ENCODE measurements around the gene B3GNT8. TPM values are rescaled to one million over a fixed set of nuclear protein-coding genes. Genes with fewer than 3 reads are reported as not detected.
A peak's percentile ranks its signal among the peaks of the same experiment; 100 is the strongest.

Gene B3GNT8
- total and polyA plus RNA-seq, 2 donors (not counting 1 experiment from before 2014, with no cell fraction given) = 0.27 TPM; not detected in 1

- no peak overlapping the region for H2AFZ ChIP-seq (ENCODE audit: insufficient read depth, low read depth, low read length, poor library complexity, severe bottlenecking)
- no peak overlapping the region for H3K4me3 ChIP-seq (ENCODE audit: control extremely low read depth in 1 of 5, extremely low read depth in 1 of 5, insufficient read depth in 1 of 5, low read depth in 2 of 5, low read length in 4 of 5)
- CTCF ChIA-PET = interaction anchor here (1.0 kb wide), 1 partner anchor 164 kb away, joined by 3 read pairs; no protein-coding TSS in a partner anchor
- POLR2A ChIA-PET = no interaction called here
- no peak overlapping the region for H3K4me2 ChIP-seq (replicated peaks; ENCODE audit: low read depth, low read length, poor library complexity, severe bottlenecking)
- H3K27ac Mint-ChIP-seq = peak overlapping the region; percentile 11
- no peak overlapping the region for H3K27ac ChIP-seq (ENCODE audit: low read length in 2 of 2)
- no peaks in the 10 kb centered on the region for H3K9me3 ChIP-seq (ENCODE audit: control extremely low read depth in 1 of 3, control insufficient read depth in 2 of 3, insufficient read depth in 1 of 3, low read length in 2 of 3)
- TF ChIP-seq, protein P1, sequence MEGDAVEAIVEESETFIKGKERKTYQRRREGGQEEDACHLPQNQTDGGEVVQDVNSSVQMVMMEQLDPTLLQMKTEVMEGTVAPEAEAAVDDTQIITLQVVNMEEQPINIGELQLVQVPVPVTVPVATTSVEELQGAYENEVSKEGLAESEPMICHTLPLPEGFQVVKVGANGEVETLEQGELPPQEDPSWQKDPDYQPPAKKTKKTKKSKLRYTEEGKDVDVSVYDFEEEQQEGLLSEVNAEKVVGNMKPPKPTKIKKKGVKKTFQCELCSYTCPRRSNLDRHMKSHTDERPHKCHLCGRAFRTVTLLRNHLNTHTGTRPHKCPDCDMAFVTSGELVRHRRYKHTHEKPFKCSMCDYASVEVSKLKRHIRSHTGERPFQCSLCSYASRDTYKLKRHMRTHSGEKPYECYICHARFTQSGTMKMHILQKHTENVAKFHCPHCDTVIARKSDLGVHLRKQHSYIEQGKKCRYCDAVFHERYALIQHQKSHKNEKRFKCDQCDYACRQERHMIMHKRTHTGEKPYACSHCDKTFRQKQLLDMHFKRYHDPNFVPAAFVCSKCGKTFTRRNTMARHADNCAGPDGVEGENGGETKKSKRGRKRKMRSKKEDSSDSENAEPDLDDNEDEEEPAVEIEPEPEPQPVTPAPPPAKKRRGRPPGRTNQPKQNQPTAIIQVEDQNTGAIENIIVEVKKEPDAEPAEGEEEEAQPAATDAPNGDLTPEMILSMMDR (IDR thresholded peaks at IDR 0.05) = no peak
- TF ChIP-seq EZH2 (IDR thresholded peaks at IDR 0.05; ENCODE audit: borderline replicate concordance, insufficient read depth, low read depth, low read length, poor library complexity, severe bottlenecking) = no peak
- intact Hi-C loops (cut with micrococcal nuclease) = no loop called here
- H3K4me1 ChIP-seq (ENCODE audit: control insufficient read depth in 2 of 2, insufficient read depth in 2 of 2, low read length in 2 of 2) = peaks cover 6 to 9% of the 10 kb centered on the region in 2 donors
- peaks cover 0 to 18% of the 10 kb centered on the region in 2 experiments for H3K36me3 ChIP-seq (replicated peaks in 1 of 2; ENCODE audit: control extremely low read depth in 1 of 2, control insufficient read depth in 1 of 2, extremely low read depth in 1 of 2, insufficient read depth in 2 of 2, low read length in 1 of 2)
- H3K4me3 Mint-ChIP-seq = no peak overlapping the region
- no peaks in the 10 kb centered on the region for H4K20me1 ChIP-seq (ENCODE audit: control insufficient read depth, insufficient read depth, low read length, poor library complexity, severe bottlenecking)
- H3K27me3 ChIP-seq (replicated peaks in 1 of 4; ENCODE audit: control extremely low read depth in 1 of 4, control insufficient read depth in 3 of 4, insufficient read depth in 4 of 4, low read length in 3 of 4) = no peaks in the 10 kb centered on the region
- H3K4me1 Mint-ChIP-seq = peaks cover 18% of the 10 kb centered on the region
- peaks cover 31% of the 10 kb centered on the region for H3K79me2 ChIP-seq (ENCODE audit: control insufficient read depth, insufficient read depth, low read length)
- no peak overlapping the region for H3K9ac ChIP-seq (ENCODE audit: low read length)
- no peaks in the 10 kb centered on the region for H3K27me3 Mint-ChIP-seq
- H3K9me3 Mint-ChIP-seq (ENCODE audit: insufficient read depth) = no peaks in the 10 kb centered on the region
- no peak for ATAC-seq (ENCODE audit: low read depth)
- no peak for DNase-seq
- WGBS (ENCODE audit: insufficient coverage) = 36% methylated on average over 4 of the region's 4 CpGs
Observed at GRCh38 chr19:41407271-41407670, 19.9 kb downstream of the B3GNT8 start.

GRCh38 chr19:41405776-41406175 is 21.4 kb downstream of the B3GNT8 start:
- CTCF ChIA-PET = no interaction called here
- no peak overlapping the region for H3K27ac Mint-ChIP-seq
- H3K27me3 ChIP-seq (replicated peaks in 1 of 4; ENCODE audit: control extremely low read depth in 1 of 4, control insufficient read depth in 3 of 4, insufficient read depth in 4 of 4, low read length in 3 of 4) = no peaks in the 10 kb centered on the region
- no peaks in the 10 kb centered on the region for H3K9me3 ChIP-seq (ENCODE audit: control extremely low read depth in 1 of 3, control insufficient read depth in 2 of 3, insufficient read depth in 1 of 3, low read length in 2 of 3)
- H3K4me3 ChIP-seq (ENCODE audit: control extremely low read depth in 1 of 5, extremely low read depth in 1 of 5, insufficient read depth in 1 of 5, low read depth in 2 of 5, low read length in 4 of 5) = no peak overlapping the region
- 100% methylated on average over 2 of the region's 6 CpGs for WGBS (ENCODE audit: insufficient coverage)
- TF ChIP-seq EZH2 (IDR thresholded peaks at IDR 0.05; ENCODE audit: borderline replicate concordance, insufficient read depth, low read depth, low read length, poor library complexity, severe bottlenecking) = no peak
- TF ChIP-seq, protein P1 (IDR thresholded peaks at IDR 0.05) = no peak
- H3K36me3 ChIP-seq (replicated peaks in 1 of 2; ENCODE audit: control extremely low read depth in 1 of 2, control insufficient read depth in 1 of 2, extremely low read depth in 1 of 2, insufficient read depth in 2 of 2, low read length in 1 of 2) = peaks cover 0 to 15% of the 10 kb centered on the region in 2 experiments
- POLR2A ChIA-PET = no interaction called here
- H3K4me1 ChIP-seq (ENCODE audit: control insufficient read depth in 2 of 2, insufficient read depth in 2 of 2, low read length in 2 of 2) = peaks cover 6 to 9% of the 10 kb centered on the region in 2 donors
- H3K79me2 ChIP-seq (ENCODE audit: control insufficient read depth, insufficient read depth, low read length) = peaks cover 37% of the 10 kb centered on the region
- H2AFZ ChIP-seq (ENCODE audit: insufficient read depth, low read depth, low read length, poor library complexity, severe bottlenecking) = no peak overlapping the region
- H3K4me2 ChIP-seq (replicated peaks; ENCODE audit: low read depth, low read length, poor library complexity, severe bottlenecking) = no peak overlapping the region
- no peak overlapping the region for H3K27ac ChIP-seq (ENCODE audit: low read length in 2 of 2)
- peaks cover 24% of the 10 kb centered on the region for H3K4me1 Mint-ChIP-seq
- no peaks in the 10 kb centered on the region for H3K27me3 Mint-ChIP-seq
- peaks cover 10% of the 10 kb centered on the region for H4K20me1 ChIP-seq (ENCODE audit: control insufficient read depth, insufficient read depth, low read length, poor library complexity, severe bottlenecking)
- intact Hi-C loops (cut with micrococcal nuclease) = no loop called here
- no peaks in the 10 kb centered on the region for H3K9me3 Mint-ChIP-seq (ENCODE audit: insufficient read depth)
- DNase-seq = no peak
- H3K9ac ChIP-seq (ENCODE audit: low read length) = no peak overlapping the region
- H3K4me3 Mint-ChIP-seq = no peak overlapping the region
- ATAC-seq (ENCODE audit: low read depth) = no peak
